ENCODE measurements around the gene OLFM4. TPM values are rescaled to one million over a fixed set of nuclear protein-coding genes. Genes with fewer than 3 reads are reported as not detected.

Gene OLFM4
- total RNA-seq, 4 donors from 2014 or later: 0.29 to 0.83 TPM; not detected in 2

DNA sequence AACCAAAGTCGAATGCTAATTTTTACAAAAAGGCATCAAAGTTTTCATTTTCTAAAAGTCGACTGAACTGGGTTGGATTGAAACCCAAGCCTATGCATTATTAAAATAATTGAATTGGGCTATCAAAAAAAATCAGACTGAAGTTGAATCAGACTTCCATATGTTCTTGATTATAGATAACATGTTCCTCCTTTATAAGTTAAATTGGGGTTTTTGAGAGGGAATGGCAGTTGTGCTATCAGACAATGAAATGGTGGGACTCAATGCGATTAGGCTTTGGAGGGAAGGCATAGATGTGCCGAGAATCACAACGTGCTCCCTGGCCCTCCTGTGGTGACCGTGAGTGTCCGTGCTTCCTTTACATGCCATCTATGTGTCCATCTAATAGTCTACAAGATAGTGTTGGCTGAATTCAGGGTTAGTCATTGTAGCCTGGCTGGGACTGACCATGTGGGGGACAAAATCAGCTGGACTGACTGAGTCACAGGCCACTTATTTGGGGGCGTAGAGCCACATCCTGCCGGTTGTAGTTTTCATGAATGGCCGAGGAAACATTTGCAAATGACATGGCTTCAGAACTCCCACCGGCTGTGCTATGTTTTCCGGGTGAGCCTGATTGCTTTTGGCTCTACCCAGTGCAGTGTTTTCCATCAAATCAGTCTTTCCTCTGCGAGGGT lies 37.1 kb upstream of the OLFM4 start:
- Histone ChIP-seq H3K4me1 (no peaks in the 10 kb centered on the region), H3K27me3 (no peaks in the 10 kb centered on the region), H3K9me3 (no peaks in the 10 kb centered on the region), H3K36me3 (no peaks in the 10 kb centered on the region), H3K27ac (no peak overlapping the region), H3K4me3 (no peak overlapping the region)
- TF ChIP-seq POLR2A (IDR thresholded peaks at IDR 0.05) (no peak), POLR2AphosphoS5 (IDR thresholded peaks at IDR 0.05) (no peak), EP300 (IDR thresholded peaks at IDR 0.05) (no peak), CTCF (IDR thresholded peaks at IDR 0.05) (no peak)
- no peak for DNase-seq (ENCODE audit: low spot score in 2 of 2)
- WGBS: 87% methylated on average over 13 of the region's 13 CpGs

GRCh38 chr13:52992110-52992509 lies 36.5 kb upstream of the OLFM4 start:
- no peak for DNase-seq (ENCODE audit: low spot score in 2 of 2)
- 92% methylated on average over 11 of the region's 11 CpGs for WGBS
- H3K27ac ChIP-seq: no peak overlapping the region

GRCh38 chr13:52994051-52994450 lies 34.6 kb upstream of the OLFM4 start:
- no peak for DNase-seq (ENCODE audit: low spot score in 2 of 2)
- no peak overlapping the region for H3K4me3 ChIP-seq
- H3K9me3 ChIP-seq: no peaks in the 10 kb centered on the region
- no peaks in the 10 kb centered on the region for H3K4me1 ChIP-seq
- TF ChIP-seq EP300 (IDR thresholded peaks at IDR 0.05) (no peak), POLR2A (IDR thresholded peaks at IDR 0.05) (no peak), CTCF (IDR thresholded peaks at IDR 0.05) (no peak), POLR2AphosphoS5 (IDR thresholded peaks at IDR 0.05) (no peak)
- no peaks in the 10 kb centered on the region for H3K36me3 ChIP-seq
- H3K27me3 ChIP-seq: no peaks in the 10 kb centered on the region
- 63% methylated on average over 2 of the region's 2 CpGs for WGBS
- no peak overlapping the region for H3K27ac ChIP-seq

More at GRCh38 chr13:52992110-52992509, 36.5 kb upstream of the OLFM4 start:
- Histone ChIP-seq H3K4me1 (no peaks in the 10 kb centered on the region), H3K9me3 (no peaks in the 10 kb centered on the region), H3K4me3 (no peak overlapping the region), H3K27me3 (no peaks in the 10 kb centered on the region), H3K36me3 (no peaks in the 10 kb centered on the region)
- TF ChIP-seq POLR2AphosphoS5 (IDR thresholded peaks at IDR 0.05) (no peak), CTCF (IDR thresholded peaks at IDR 0.05) (no peak), POLR2A (IDR thresholded peaks at IDR 0.05) (no peak), EP300 (IDR thresholded peaks at IDR 0.05) (no peak)

DNA sequence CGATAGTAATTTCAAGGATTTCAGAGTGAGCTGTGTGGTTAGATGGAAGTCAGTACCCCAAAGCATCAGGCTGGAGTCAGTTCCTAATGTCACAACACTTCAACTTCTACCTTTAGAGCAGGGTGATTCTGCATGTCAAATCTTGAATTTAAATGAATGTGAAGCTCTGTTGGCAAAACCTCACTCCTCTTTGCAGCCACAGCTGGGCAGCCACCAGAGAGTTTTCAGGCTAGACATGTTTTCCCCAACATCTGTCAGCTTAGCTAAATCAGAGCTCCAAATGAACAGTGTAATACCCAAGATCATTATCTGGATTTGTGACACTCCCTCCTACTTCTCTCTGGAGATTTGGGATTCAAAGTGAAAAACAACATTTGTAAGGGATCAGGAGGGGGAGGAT lies 33.7 kb upstream of the OLFM4 start:
- H3K9me3 ChIP-seq: no peaks in the 10 kb centered on the region
- no peak overlapping the region for H3K4me3 ChIP-seq
- H3K36me3 ChIP-seq: no peaks in the 10 kb centered on the region
- no peaks in the 10 kb centered on the region for H3K27me3 ChIP-seq
- 33% methylated on average over 1 of the region's 1 CpG for WGBS
- DNase-seq (ENCODE audit: low spot score in 2 of 2): no peak
- no peak overlapping the region for H3K27ac ChIP-seq
- TF ChIP-seq EP300 (IDR thresholded peaks at IDR 0.05): no peak
- TF ChIP-seq CTCF (IDR thresholded peaks at IDR 0.05): no peak
- no peak for TF ChIP-seq POLR2AphosphoS5 (IDR thresholded peaks at IDR 0.05)
- TF ChIP-seq POLR2A (IDR thresholded peaks at IDR 0.05): no peak
- no peaks in the 10 kb centered on the region for H3K4me1 ChIP-seq

DNA sequence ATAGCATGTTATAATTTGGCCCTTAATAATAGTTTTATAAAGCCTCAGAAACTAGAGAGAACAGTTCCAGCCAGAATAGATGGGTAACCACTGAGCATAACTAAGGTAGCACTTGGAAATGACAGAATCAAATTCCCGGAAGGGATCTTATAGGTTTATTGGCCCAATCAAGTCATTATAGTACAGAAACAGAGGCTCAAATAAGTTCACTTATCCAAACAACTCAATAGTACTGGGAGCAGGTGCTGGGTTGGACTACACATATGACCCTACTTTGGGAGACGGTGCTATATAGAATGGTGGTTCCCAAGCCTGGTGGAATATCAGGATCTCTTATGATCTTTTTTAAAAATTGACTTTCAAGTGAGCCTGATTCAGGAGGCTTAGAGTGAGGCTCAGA lies 32.7 kb upstream of the OLFM4 start:
- no peak for TF ChIP-seq CTCF (IDR thresholded peaks at IDR 0.05)
- no peak for TF ChIP-seq POLR2A (IDR thresholded peaks at IDR 0.05)
- no peak for TF ChIP-seq EP300 (IDR thresholded peaks at IDR 0.05)
- no peak for TF ChIP-seq POLR2AphosphoS5 (IDR thresholded peaks at IDR 0.05)
- 95% methylated on average over 2 of the region's 2 CpGs for WGBS
- Histone ChIP-seq H3K27me3 (no peaks in the 10 kb centered on the region), H3K4me1 (no peaks in the 10 kb centered on the region), H3K4me3 (no peak overlapping the region), H3K36me3 (no peaks in the 10 kb centered on the region), H3K27ac (no peak overlapping the region), H3K9me3 (no peaks in the 10 kb centered on the region)
- no peak for DNase-seq (ENCODE audit: low spot score in 2 of 2)
